ENCODE data around the gene GRIK5.

GRCh38 chr19:41960973-41961372, 109.0 kb downstream of the GRIK5 start:
- TF ChIP-seq EZH2 (IDR thresholded peaks at IDR 0.05; ENCODE audit: borderline replicate concordance, low read depth, low read length, severe bottlenecking) (no peak), CTCF (IDR thresholded peaks at IDR 0.05; ENCODE audit: borderline replicate concordance, extremely low read depth, low read length, poor library complexity, severe bottlenecking) (no peak)
